CD4-positive, alpha-beta T cell treated with Interleukin-15 for 1 hour (primary cell): Measurements from ENCODE around the gene GPR42.
"Not testable (repeated sequence)": the region's sequence is repeated elsewhere in the genome, so short reads cannot be mapped to it uniquely, and the experiment has no call there.

ENCODE experiments used
- DNase-seq: peaks from one replicate; pipeline ENCODE4 v3.0.0-alpha.2; 2020

GPR42 gene

DNA sequence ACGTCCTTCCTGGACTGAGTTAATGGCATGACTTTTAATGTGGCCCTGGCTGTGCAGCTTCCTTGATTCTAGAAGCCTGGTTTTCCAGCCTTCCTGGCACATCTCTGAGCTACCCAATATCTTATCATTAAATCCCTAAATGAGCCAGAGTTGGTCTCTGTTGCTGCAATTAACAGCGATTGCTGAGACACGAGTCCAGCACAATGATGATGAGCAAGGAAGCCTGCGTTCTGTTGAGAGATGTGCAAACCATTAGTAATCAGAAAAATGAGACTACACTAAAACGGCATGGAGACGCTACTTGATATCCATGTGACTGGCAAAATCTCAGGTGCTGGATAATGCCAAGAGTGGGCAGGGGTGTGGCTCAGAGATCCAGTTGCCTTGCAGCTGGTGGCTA is 26.2 kb downstream of the GPR42 start:
- no peak for DNase-seq

DNA sequence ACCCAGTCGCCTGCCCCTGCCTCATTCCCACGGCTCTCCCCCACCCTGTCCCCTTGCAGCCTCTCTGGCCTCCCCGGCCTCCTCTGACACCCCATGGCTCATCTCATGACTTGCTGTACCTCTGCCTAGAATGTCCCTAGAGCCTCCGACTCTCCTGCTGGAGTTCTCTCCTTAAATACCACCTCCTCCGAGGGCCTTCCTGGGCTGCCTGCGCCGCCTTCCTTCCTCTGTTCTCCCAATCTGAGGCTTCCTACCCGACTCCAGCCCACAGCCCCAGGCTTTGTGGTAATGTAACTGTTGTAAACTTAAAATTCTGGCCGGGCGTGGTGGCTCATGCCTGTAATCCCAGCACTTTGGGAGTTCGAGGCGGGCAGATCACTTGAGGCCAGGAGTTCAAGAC is 27.7 kb downstream of the GPR42 start:
- no peak for DNase-seq

- DNase-seq, result no peak
Observed at GRCh38 chr19:35399231-35399630, 28.4 kb downstream of the GPR42 start.

DNA sequence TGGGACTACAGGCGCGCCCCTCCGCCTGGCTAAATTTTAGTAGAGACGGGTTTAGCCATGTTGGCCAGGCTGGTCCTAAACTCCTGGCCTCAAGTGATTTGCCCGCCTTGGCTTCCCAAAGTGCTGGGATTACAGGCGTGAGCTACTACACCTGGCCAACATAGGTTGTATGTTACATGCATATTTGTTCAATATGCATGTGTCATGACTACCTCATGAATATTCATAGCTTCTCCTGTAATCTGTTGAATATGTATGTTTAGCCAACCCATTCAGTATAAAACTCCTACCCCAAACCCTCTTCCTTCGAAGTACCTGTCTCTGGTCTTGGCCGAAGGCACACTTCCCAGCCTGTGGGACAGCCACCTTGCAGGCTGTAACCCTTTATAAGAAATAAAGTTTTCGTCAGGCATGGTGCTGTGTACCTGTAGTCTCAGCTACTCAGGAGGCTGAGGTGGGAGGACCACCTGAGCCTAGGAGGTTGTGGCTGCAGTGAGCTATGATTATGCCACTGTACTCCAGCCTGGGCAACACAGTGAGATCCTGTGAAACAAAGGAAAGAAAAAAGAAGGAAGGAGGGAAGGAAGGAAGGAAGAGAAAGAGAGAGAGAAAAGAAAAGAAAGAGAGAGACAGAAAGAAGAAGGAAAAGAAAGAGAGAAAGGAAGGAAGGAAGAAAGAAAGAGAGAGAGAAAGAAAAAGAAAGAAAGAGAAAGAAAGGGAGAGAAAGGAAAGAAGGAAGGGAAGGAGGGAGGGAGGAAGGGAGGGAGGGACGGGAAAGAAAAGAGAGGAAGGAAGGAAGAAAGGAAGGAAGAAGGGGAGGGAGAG is 29.3 kb downstream of the GPR42 start:
- DNase-seq, result no peak

DNA sequence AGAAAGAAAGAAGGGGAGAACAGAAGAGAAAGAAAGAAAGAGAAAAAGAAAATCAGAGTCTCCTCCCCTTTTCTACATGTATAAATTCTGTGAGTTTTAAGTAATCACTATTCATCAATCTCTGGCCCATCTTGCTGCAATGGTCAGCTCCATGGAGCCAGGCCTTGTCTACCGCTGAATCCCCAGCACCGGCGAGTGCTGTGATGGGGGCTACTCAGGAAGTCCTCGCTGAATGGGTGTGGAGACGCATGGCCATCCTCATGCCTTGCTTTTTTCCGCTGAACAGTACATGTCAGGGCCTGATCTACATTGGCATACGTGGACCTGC is 29.9 kb downstream of the GPR42 start:
- no peak for DNase-seq

DNA sequence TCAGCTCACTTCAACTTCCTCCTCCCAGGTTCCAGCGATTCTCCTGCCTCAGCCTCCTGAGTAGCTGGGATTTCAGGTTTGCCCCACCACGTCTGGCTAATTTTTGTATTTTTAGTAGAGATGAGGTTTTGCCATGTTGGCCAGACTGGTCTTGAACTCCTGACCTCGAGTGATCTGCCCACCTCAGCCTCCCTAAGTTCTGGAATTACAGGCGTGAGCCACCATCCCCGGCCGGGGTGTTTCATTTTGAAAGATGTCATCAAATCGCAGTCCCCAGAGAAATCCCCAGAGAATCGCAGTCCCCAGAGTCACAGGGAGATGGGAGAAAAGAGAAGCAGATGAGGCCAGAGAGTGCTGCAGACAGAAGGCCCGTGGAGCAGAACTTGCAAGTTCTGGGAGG is 30.5 kb downstream of the GPR42 start:
- DNase-seq, result not testable (repeated sequence)

DNA sequence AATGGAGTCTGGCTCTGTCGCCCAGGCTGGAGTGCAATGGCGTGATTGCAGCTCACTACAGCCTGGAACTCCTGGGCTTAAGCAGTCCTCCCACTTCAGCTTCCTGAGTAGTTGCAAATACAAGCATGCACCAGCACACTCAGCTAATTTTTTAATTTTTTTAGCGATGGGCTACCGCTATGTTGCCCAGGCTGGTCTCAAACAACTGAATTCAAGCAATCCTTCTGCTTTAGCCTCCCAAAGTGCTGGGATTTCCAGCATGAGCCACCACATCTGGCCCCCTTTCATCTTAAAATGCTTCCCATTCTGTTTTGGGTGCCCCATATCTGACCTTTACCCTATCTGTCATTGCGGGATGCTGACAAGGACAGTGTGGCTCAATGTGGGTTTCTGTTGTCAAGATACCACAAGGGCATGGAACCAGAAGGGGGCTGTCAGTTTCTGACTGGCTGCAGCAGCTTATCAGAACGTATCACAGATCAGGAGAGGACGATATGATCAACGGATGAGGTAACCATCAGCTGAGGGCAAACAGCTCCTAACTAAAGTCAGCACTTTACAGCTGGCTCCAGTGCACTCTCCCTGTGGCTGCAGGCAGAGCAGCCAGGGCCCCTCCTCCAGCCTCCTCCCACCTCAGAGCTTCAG is 32.4 kb downstream of the GPR42 start:
- DNase-seq, result no peak

DNA sequence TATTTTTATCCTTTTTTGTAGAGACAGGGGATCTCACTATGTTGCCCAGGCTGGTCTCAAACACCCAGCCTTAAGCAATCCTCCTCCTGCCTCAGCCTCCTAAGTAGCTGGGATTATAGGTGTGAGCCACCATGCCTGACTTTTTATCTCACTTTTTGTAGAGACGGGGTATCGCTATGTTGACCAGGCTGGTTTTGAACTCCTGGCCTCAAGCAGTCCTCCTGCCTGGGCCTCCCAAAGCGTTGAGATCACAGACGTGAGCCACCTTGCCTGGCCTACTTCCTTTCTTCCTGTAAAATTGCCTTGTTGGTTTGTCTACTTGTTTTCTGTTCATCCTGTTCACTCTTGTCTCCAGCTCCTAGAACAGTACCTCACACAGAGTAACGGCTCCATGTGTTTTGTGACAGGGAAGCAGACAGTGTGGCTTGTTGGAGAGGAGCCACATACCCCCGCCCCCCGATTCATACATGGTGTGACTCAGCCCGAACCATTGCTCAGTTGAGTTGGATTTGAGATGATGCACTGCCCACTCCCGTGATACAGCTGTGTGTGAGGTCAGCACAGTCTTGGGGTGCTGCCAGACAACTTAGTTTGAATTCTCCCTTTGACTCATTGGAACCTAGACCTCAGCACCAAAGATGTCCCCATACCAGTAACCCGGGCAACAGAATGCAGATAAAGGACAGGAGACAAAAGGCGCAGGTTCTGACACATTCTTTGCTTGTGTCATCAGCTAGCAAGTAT is 34.2 kb downstream of the GPR42 start:
- DNase-seq, result no peak

- DNase-seq, result no peak
Observed at GRCh38 chr19:35407619-35408018, 36.8 kb downstream of the GPR42 start.

DNA sequence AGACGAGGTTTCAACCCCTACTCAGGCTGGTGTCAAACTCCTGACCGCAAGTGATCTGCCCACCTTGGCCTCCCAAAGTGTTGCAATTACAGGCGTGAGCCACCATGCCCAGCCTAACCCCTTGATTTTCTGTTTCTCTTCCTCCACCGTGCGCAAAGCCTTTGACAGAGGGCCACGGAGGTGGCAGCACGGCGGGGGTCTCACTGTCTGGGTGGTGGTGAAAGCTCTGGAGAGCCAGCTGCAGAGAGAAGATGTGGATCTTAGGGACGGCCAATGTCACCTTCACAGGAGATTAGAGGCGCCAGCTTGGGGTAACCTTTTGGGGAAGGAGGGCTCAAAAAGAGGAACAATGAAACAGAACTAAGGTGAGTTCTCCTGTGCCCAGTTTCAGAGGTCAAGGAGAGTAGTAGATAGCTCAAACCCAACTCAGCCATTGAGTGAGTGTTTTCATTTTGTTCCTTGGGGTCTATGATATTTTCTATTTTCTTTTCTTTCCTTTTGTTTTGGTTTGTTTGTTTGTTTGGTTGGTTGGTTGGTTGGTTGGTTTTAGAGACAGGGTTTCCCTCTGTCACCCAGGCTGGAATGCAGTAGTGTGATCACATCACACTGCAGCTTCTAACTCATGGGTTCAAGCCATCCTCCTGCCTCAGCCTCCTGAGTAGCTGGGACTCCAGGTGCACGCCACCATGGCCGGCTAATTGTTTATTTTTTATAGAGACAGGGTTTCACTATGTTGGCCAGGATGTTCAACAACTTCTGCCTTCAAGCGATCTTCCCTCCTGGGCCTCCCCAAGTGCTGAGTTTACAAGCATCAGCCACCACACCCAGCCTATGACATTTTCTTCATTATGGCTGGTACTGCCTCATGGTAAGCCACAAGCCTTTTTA is 37.7 kb downstream of the GPR42 start:
- no peak for DNase-seq

DNA sequence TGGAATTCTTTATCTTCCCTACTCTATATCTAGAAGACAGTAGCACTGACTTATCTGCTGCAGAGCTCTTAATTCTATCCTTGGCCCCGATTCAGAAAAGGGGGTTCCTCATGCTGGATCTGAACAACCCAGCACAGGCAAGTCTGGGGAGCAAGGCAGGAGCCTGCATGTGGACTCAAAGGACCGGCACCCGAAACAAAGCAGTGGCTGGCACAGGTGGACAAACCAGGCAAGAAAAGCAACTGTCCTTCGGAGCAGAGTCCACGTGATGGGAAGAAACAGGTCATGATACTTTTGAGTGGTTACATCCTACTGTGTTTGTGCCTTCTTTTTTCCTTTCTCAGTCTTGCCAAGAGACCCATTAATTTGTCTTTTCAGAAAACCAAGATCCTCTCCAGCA is 38.3 kb downstream of the GPR42 start:
- no peak for DNase-seq

GRCh38 chr19:35410487-35410886 is 39.6 kb downstream of the GPR42 start:
- no peak for DNase-seq

DNA sequence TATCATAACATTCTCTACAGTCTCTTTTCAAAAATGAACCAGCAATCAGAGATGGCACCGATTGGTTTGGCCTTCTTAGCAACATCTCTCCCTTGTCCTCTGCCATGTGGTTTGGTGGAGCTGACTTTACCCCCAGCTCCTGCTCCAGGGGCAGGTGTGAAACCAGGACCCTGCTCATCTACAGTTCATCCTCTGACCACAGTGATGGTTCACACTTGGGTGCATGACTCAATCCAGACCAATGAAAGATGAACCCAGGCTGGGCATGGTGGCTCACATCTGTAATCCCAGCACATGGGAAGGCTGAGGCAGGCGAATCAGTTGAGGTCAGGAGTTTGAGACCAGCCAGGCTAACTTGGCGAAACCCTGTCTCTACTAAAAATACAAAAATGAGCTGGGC is 43.6 kb downstream of the GPR42 start:
- no peak for DNase-seq

DNA sequence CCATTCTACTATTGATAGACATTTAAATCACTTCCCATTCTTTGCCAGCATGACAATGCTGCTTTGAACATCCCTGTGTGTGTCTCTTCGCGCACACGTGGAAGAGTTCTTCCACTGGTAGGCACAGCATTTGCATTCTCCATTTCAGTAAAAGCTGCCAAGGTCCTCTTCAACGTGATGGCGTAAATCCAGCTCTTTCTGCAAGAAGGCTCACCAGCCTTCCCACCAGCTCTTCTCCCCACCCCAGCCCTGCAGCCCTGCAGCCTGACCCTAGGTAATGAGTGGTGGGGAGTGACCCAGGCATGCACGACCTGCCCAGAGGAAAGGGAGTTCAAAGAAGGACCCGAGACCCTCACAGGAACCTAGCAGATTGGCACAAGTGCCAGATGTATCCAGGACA is 45.5 kb downstream of the GPR42 start:
- no peak for DNase-seq

GRCh38 chr19:35417278-35417677 is 46.4 kb downstream of the GPR42 start:
- no peak for DNase-seq

DNA sequence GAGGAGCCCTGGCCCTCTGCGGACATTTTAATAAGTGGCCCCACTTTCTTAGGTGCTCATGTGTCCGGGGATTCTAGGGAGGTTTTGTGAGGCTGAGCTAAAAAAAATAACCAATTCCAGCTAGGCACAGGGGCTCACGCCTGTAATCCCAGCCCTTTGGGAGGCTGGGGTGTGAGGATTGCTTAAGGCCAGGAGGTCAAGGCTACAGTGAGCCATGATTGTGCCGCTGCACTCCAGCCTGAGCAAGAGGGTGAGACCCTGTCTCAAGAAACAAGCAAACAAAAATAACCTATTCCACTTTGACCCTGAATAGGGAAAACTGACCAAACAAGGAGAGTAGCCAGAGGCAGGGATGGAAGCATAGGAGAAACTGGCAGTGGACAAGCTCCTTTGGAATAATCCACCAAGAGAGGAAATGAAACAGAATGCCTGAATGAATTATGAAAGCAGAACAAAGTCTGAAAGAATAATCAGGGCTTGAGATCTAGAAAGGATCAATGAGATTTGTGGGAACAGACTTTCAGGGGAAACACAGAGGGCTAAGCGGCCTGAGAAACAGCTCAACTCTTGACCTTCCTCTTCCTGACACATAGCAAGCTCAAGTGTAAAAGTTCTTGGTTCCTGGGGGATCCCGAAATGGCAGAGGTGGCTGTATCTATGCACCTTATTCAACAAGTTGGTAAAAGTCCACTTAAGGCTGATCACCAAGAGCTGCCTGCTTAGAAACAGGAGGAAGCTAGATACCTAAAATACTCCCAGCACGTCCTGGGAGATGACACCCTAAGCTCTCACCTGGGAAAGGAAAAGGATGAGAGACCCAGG is 47.1 kb downstream of the GPR42 start:
- DNase-seq, result no peak

- no peak for DNase-seq
Observed at GRCh38 chr19:35419046-35419445, 48.2 kb downstream of the GPR42 start.

GRCh38 chr19:35419805-35420204 is 48.9 kb downstream of the GPR42 start:
- no peak for DNase-seq

DNA sequence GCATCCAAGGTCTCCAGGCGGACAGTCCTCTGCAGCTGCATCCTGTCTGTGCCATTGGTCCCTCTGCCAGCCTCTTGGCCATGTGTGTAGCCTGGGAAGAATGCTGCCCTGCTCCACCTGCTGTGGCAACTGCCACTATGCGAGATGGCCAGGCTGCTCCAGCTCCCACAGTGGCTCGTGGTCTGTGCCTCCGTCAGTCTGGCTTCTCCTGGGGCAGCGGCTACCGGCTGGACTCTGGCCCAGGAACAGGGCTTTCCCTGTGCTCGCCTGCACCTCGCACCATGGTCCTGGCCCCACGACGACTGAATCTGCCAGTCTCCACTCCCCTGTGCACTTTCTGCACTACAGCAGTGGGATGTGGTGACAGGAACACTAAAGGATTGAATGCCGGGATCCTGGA is 50.5 kb downstream of the GPR42 start:
- DNase-seq, result no peak
